Vagina (tissue), 2 donors: Measurements from ENCODE around the gene GALNT9. TPM values are rescaled to one million over a fixed set of nuclear protein-coding genes. Genes with fewer than 3 reads are reported as not detected.
A peak's percentile ranks its signal among the peaks of the same experiment; 100 is the strongest.

Experiments used
- DNase-seq, 2 donors: peaks; one replicate each; pipeline ENCODE4 v3.0.0-alpha.2; 2017; ENCODE audit errors: extremely low spot score in 2 of 2
- H3K27ac ChIP-seq: fragments of 200-600 bp; sonication (generic); one replicate; pipeline ENCODE4 v1.5.1; 2019
- H3K27me3 ChIP-seq: fragments of 200-600 bp; sonication (generic); one replicate; pipeline ENCODE4 v1.5.1; 2019
- H3K36me3 ChIP-seq, 2 donors: fragments of 200-600 bp; sonication (generic); one replicate each; pipeline ENCODE4 v1.5.1; 2017 to 2019
- H3K4me1 ChIP-seq: fragments of 200-600 bp; sonication (generic); one replicate; pipeline ENCODE4 v1.5.1; 2019
- H3K4me3 ChIP-seq, 2 donors: fragments of 200-600 bp; sonication (generic); 1 replicate in 1 of 2; 2 replicates in 1 of 2; pipeline ENCODE4 v1.5.1; 2016 to 2019
- H3K9me3 ChIP-seq: fragments of 200-600 bp; sonication (generic); one replicate; pipeline ENCODE4 v1.5.1; 2019
- POLR2A ChIP-seq, 2 donors: fragments of 450-650 bp; IDR thresholded peaks; one replicate each; pipeline ENCODE4 v1.6.1; 2017; ENCODE audit warnings: antibody characterized with exemption in 2 of 2, mild to moderate bottlenecking in 2 of 2, moderate library complexity in 2 of 2
- POLR2AphosphoS5 ChIP-seq, 2 donors: sonication (generic); formaldehyde crosslinking; IDR thresholded peaks; one replicate each; pipeline ENCODE4 v1.9.0; 2017; ENCODE audit warnings: antibody characterized with exemption in 2 of 2, mild to moderate bottlenecking in 2 of 2, low read depth in 1 of 2; ENCODE audit not compliant: insufficient read depth in 1 of 2
- intact Hi-C: fragments of 100-400 bp; cut with DNase I; formaldehyde crosslinking; loops from one replicate; pipeline ENCODE4 v1.15.1; 2023
- total RNA-seq: library from RNA; depleted of rRNA; stranded (reverse); fragments of >200 nt; gene quantifications from one replicate; pipeline ENCODE4 v1.2.3, GENCODE V29; 2016
- TF ChIP-seq, protein P1 (sequence below), 3 experiments: fragments of 450-650 bp in 2 of 3; fragments of 200-600 bp in 1 of 3; sonication (generic) in 1 of 3; IDR thresholded peaks; one replicate each; pipeline ENCODE4 v1.5.1; 2017 to 2019; ENCODE audit warnings: antibody characterized with exemption in 3 of 3, mild to moderate bottlenecking in 2 of 3, moderate library complexity in 2 of 3

GALNT9 gene
- total RNA-seq, 1 donor from 2014 or later, result 1.5 TPM

DNA sequence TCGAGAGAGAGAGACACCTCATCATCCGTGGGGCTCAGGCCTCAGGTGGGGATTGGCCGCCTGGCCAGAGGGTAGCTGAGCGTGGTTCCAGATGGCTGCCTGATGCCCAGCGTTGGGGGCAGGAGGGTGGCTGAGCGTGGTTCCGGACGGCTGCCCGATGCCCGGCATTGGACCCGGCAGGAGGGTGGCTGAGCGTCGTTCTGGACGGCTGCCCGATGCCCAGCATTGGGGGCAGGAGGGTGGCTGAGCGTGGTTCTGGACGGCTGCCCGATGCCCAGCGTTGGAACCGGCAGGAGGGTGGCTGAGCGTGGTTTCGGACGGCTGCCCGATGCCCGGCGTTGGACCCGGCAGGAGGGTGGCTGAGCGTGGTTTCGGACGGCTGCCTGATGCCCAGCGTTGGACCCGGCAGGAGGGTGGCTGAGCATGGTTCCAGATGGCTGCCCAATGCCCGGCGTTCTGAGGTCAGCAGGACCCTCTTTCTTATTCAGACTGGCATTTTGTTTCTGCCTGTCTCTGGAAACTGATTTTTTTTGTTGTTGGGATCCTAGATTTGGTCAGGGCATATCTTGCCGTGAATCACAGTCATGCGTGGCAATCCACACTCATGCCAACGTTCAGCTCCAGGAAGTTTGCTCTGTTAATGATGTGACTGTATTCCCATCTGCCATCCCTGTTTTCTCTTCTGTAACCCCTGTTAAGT is 40.7 kb downstream of the GALNT9 start:
- no peak overlapping the region for H3K27ac ChIP-seq
- no peak for DNase-seq
- H3K9me3 ChIP-seq, result no peaks in the 10 kb centered on the region
- no peaks in the 10 kb centered on the region for H3K36me3 ChIP-seq
- TF ChIP-seq, protein P1, sequence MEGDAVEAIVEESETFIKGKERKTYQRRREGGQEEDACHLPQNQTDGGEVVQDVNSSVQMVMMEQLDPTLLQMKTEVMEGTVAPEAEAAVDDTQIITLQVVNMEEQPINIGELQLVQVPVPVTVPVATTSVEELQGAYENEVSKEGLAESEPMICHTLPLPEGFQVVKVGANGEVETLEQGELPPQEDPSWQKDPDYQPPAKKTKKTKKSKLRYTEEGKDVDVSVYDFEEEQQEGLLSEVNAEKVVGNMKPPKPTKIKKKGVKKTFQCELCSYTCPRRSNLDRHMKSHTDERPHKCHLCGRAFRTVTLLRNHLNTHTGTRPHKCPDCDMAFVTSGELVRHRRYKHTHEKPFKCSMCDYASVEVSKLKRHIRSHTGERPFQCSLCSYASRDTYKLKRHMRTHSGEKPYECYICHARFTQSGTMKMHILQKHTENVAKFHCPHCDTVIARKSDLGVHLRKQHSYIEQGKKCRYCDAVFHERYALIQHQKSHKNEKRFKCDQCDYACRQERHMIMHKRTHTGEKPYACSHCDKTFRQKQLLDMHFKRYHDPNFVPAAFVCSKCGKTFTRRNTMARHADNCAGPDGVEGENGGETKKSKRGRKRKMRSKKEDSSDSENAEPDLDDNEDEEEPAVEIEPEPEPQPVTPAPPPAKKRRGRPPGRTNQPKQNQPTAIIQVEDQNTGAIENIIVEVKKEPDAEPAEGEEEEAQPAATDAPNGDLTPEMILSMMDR (IDR thresholded peaks at IDR 0.05), result no peak
- no peak for TF ChIP-seq POLR2A (IDR thresholded peaks at IDR 0.05)
- no peak for TF ChIP-seq POLR2AphosphoS5 (IDR thresholded peaks at IDR 0.05; ENCODE audit: insufficient read depth in 1 of 2, low read depth in 1 of 2)
- intact Hi-C loops, result no loop called here
- peaks cover 7% of the 10 kb centered on the region for H3K27me3 ChIP-seq
- peaks cover 10% of the 10 kb centered on the region for H3K4me1 ChIP-seq
- H3K4me3 ChIP-seq, result no peak overlapping the region

DNA sequence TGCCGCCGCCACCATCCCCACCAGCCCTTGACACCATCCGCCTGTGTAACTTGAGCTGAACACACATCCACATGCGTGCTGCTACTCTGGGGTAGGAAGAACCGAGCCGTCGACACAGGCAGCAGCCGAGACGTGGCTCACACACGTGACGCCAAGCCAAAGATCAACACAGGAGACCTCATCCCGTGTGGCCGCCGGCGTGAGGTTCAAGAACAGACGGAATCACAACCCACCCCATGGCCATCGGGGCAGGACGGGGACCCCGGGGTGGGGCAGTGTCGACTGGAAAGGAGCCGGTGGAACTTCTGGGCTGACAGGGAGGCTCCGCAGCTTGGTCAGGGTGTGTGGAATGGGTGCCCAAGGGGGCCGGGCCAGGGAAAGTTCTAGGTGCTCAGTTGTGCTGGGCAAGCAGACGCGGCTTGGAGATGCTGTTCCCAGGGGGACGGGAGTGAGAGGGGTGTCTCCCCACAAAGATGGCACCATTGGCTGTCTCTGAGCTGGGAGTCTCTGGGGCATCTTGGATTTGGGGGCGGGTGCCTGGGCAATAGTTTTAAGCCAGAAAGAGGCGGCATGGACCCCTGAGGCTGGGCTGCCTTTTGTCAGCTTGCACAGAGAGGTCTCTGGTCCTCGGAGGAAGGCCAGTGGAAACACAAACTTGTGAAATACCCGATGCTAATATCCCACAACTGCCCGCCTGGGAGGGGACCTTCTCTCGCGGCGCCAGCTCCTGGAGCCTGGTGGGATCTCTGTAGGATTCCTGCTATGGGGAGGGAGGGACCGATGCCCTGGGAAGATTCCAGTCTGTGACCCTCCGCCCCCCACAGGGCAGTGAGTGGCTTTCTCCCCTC is 41.8 kb downstream of the GALNT9 start:
- Histone ChIP-seq H3K27me3 (peaks cover 7% of the 10 kb centered on the region), H3K9me3 (no peaks in the 10 kb centered on the region), H3K4me1 (peaks cover 10% of the 10 kb centered on the region), H3K36me3 (no peaks in the 10 kb centered on the region), H3K4me3 (no peak overlapping the region), H3K27ac (no peak overlapping the region)
- DNase-seq, result no peak
- TF ChIP-seq POLR2A (IDR thresholded peaks at IDR 0.05), result no peak
- TF ChIP-seq, protein P1 (IDR thresholded peaks at IDR 0.05), result no peak
- TF ChIP-seq POLR2AphosphoS5 (IDR thresholded peaks at IDR 0.05; ENCODE audit: insufficient read depth in 1 of 2, low read depth in 1 of 2), result no peak
- intact Hi-C loops, result no loop called here

DNA sequence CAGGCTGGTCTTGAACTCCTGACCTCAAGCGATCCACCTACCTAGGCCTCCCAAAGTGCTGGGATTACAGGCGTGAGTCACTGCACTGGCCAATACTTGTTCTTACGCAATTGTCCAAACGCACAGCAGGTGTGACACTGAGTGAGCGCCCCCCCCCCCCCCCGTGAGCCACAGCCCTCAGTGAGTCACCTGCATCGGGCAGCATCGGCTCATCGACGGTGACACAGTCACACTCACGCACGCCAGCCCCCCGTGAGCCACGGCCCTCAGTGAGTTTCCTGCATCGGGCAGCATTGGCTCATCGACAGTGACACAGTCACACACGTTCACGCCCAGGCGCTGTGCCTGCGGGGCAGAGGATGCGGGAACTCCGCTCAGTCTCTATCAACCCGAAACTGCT is 42.5 kb downstream of the GALNT9 start:
- TF ChIP-seq, protein P1 (IDR thresholded peaks at IDR 0.05), result no peak
- TF ChIP-seq POLR2A (IDR thresholded peaks at IDR 0.05) (no peak), POLR2AphosphoS5 (IDR thresholded peaks at IDR 0.05; ENCODE audit: insufficient read depth in 1 of 2, low read depth in 1 of 2) (no peak)
- Histone ChIP-seq H3K9me3 (no peaks in the 10 kb centered on the region), H3K27ac (no peak overlapping the region), H3K36me3 (no peaks in the 10 kb centered on the region), H3K4me1 (peaks cover 10% of the 10 kb centered on the region), H3K4me3 (no peak overlapping the region), H3K27me3 (peaks cover 7% of the 10 kb centered on the region)
- no peak for DNase-seq
- intact Hi-C loops, result no loop called here

DNA sequence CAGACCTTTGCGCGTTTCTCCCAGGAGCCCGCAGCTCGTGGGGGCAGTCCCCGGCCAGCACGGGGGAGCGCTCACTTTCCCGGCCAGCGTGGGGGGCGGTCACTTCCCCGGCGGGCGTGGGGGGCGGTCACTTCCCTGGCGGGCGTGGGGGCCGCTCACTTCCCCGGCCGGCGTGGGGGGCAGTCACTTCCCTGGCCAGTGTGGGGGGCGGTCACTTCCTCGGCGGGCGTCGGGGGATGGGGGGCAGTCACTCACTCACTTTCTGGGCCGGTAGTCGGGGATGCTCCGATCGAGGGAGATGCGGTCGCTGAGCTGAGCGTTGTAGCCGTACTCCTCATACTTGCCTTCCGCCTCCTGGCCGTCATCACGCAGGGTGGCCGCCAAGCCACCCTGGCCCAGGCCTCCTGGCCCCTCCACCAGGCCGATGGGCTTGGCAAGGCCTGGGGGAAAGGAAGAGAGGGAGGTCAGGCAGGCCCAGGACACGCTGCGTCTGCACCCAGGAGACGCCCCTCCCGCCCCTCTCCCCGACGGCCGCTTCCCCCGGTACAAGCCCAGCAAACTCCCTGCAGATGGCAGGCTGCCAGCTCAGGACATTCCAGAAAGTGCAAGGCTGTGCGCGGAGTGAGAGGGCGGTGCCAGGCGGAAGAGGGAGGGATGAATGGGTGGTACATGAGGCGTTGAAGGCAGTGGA is 43.3 kb downstream of the GALNT9 start:
- intact Hi-C loops, result no loop called here

More for the DNA sequence above, 43.3 kb downstream of the GALNT9 start:
- TF ChIP-seq POLR2A (IDR thresholded peaks at IDR 0.05) (no peak), POLR2AphosphoS5 (IDR thresholded peaks at IDR 0.05; ENCODE audit: insufficient read depth in 1 of 2, low read depth in 1 of 2) (no peak)
- TF ChIP-seq, protein P1 (IDR thresholded peaks at IDR 0.05), result no peak
- Histone ChIP-seq H3K27me3 (peaks cover 7% of the 10 kb centered on the region), H3K36me3 (no peaks in the 10 kb centered on the region), H3K4me3 (peak overlapping the region; percentile 11 to 28), H3K4me1 (peaks cover 10% of the 10 kb centered on the region), H3K9me3 (no peaks in the 10 kb centered on the region), H3K27ac (peak overlapping the region; percentile 13)
- no peak for DNase-seq
